NCI-H1417 (cell line): ENCODE measurements around the gene LCOR.
A peak's percentile ranks its signal among the peaks of the same experiment; 100 is the strongest.
"Not testable (repeated sequence)": the region's sequence is repeated elsewhere in the genome, so short reads cannot be mapped to it uniquely, and the experiment has no call there.

Experiments used
- DNase-seq, 3 experiments: peaks; one replicate each; lab custom pipeline; 2025; lab: John Stamatoyannopoulos, UW

The LCOR gene

DNA sequence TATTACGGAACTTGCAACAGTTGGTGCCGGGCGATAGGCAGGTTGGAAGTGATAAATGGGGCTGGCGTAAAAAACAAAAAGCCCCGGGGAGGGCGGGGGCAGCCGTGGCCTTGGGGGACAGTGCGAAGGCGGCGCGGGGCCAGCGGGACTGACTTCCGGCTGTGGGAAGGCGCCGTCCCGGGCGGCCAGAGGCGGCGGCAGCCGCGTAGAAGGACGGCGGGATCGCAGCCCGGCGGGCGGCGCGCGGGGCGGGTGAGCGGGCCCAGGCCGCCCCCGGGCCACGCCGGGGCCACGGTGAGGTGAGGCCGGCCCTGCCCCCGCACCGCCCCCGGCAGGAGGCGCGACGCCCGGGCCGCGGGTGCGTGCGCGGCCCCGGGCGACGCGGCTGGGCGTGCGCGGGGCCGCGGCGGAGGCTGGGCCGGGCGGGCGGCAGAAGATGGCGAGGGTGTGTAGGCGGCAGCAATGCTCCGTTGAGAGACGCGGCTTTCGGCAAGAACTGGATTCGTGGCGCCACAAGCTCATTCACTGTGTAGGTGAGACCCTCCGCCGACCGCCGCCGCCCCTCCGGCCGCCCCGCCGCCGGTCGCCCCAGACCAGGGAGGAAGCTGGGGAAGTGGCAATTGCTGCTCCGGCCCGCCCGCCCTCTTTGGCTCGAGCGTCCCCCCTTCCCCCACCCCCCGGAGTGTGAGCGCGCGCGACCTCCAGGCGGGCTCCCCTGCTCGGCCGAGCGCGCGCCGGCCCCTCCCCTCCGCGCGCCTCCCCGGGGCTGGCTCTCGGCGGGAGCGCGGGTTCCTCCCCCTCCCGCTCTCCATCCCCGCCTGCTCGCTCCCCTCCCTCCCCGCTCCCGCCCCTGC, at the start of gene LCOR:
LCOR (plus strand) TSS at position 432 of the 854 bp plus-strand sequence. CDS start 116,760 bp downstream, outside the sequence.
- DNase-seq = peak; percentile 81 to 93 (median 89)

DNA sequence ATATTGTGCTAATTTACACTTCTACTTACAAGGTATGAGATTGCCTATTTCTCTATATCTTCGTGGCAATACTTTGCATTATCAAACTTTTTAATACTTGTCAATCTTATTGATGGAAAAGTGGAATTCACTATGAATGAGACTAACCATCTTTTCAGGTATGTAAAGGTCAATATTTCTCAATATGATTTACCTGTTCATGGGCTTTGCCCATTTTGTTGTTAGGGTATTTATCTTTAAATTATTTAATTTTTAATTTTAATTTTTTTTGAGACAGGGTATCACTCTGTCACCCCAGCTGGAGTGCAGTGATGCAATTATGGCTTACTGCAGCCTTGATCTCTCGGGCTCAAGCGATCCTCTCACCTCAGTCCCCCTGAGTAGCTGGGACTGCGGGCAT, 47.8 kb upstream of the LCOR start:
- no peak for DNase-seq

- no peak for DNase-seq
Observed at GRCh38 chr10:96789571-96790108, 42.5 kb upstream of the LCOR start.

DNA sequence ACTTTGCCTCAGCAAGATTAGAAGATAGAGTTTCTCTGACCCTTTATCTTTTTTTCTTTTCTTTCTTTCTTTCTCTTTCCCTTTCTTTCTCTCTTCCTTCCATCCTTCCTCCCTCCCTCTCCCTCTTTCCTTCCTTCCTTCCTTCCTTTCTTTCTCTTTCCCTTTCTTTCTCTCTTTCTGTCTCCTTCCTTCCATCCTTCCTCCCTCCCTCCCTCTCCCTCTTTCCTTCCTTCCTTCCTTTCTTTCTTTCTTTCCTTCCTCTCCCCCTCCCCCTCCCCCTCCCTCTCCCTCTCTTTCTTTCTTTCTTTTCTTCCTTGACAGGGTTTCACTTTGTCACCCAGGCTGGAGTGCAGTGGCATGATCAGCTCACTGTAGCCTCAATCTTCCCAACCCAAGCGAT, 40.2 kb upstream of the LCOR start:
- no peak for DNase-seq

- DNase-seq = no peak
Observed at GRCh38 chr10:96794836-96795733, 37.0 kb upstream of the LCOR start.

DNA sequence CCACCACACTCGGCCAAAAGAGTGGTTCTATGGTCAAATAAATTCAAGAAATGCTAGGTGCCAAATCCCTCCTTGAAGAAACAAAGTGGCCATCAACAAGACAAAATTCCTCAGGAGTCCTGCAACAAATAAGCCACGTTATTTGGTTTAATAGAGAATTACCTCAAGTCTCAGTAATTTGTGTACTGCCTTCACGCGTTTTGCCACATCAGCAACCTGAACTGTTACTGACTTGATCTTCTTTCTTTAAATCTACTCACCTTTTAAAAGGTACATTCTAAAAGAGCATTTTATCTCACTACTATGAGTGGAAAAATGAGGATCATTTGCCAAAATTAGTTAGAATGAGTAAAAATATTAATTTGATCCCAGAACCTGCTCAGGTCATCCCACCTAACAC, 34.6 kb upstream of the LCOR start:
- no peak for DNase-seq

- DNase-seq = no peak
Observed at GRCh38 chr10:96803288-96803664, 28.8 kb upstream of the LCOR start.

GRCh38 chr10:96814264-96814663, 17.8 kb upstream of the LCOR start:
- no peak for DNase-seq

DNA sequence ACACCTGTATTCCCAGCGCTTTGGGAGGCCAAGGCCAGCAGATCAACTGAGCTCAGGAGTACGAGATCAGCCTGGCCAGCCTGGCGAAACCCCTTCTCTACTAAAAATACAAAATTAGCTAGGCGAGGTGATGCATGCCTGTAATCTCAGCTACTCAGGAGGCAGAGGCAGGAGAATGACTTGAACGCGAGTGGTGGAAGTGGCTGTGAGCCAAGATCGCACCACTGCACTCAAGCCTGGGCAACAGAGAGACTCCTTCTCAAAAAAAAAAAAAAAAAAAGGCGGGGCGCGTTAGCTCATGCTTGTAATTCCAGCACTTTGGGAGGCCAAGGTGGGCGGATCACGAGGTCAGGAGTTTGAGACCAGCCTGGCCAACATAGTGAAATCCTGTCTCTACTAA, 13.1 kb upstream of the LCOR start:
- not testable (repeated sequence) for DNase-seq

- DNase-seq = no peak
Observed at GRCh38 chr10:96820765-96821164, 11.3 kb upstream of the LCOR start.

DNA sequence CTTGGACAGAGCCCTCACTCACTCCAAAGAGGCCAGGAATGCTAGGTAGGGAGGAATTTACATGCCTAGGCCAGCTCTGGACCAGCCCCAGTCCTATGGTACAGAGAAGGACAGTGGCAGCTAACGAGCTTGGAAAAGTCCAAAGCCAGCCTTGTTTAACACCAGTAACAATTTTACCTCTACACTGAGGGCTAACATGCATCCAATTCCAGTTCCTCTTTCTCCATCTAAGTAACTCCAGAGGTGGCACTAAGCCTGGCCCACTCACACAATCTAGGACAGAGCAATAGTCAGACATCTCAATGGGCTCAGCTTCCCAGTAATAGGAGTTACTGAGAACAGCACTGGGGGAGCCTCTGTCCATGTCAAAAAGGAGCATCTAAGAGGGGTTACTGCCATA, 5.7 kb upstream of the LCOR start:
- no peak for DNase-seq

DNA sequence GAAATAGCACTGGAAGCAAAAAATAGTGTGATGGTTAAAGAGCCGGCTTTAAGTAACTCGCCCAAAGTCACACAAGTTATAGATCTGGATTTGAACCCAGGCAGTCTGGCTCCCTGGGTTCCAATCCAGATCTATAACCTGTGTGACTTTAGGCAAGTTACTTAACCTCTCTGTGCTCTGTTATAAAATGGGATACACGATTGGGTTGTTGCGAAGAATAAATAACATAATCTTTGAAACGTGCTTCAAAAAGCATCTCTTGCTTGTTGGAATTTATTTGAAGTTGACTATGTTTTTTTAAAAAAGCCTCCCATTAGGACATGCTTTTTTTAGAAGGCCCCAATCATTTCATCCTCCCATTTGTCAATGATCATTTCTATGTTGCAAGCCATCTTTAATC, 3.5 kb upstream of the LCOR start:
- DNase-seq = no peak

- DNase-seq = no peak
Observed at GRCh38 chr10:96829029-96829773, 2.9 kb upstream of the LCOR start.

DNA sequence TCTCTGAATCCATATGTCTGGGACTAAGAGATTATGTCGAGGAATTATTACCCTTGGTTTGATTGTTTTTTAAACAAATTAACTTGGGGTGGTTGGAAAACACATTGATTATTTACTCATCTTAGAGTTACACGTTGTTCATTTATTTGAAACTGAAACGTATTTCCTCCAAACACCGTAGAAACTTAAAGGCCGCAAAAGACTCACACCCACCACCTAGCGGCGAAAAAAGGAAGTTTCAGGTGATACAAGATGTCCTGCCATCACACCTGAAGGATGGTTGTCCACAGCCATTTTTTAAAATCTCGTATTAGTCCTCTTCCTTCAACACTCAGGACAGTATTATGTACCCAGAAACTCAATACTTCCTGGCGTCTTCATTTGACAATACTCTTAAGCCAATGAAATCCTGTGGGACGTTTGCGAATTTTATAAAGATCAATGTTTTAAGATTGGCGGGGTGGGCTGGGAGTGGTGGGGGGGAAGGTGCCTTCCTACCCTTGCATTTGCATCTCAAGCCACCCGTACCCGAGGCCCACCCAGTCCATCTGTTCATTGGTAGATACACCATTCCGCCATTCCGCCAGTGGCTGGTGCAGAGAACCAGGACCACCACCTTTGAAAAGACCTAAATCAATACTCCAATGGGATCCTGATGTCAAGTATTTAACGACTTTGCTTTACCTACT, 1.4 kb upstream of the LCOR start:
- peak; percentile 16 to 76 (median 56) for DNase-seq

DNA sequence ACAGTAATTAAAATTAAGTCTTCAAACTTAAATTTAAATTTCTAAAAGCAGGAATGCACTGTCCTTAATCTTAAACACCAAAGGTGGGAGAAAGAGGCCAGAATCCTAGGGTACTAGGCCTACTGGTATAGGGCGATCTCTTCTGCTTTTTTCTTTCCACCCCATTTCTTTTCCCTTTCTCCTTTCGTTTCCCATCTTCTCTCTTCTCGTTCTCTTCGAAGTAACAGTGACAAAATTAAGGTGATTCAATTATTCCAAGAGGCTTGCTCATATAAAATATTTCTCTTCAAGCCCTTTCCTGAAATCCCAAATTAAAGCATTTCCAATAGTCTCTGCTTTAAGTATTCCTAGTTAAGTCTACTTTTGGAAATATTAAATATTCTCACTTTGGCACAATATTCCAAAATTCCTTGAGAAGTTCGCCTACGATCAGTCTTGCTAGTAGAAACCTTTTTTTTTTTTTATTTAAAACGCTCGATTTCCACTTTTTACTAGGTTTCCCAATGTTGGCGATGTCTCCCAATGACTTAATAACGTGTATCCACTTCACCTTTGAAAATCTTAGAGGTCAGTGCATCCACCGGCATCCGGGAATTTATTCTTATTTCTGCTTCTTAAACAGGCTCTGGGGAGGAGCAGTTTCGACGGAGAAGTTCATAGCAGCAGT, 765 bp upstream of the LCOR start:
- no peak for DNase-seq

DNA sequence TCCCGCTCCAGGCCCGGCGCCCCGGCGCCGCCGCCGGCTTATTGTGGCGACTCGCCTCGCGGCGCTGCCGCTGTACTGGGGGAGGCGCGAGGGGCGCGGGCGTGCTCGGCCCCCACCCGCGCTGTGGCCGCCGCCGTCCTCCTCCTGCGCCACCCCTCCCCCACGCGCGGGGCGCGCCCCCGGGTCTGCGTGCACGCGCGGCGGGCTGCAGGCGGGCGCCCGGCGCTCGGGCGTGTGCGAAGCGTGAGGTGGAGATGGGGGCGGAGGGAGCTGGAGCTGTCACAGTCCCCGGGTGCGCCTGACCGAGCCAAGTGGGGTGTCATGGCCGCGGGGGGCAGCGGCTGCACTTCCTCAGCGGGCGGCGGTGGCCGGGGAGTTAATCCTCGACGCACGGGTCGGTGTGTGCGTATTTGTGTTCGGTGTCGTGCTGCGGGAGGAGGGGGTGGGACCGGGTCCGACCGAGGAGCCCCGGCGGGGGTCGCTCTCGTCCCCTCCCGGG, 672 bp downstream of the LCOR start:
- peak in 2 of 3 experiments; percentile 73 to 93 for DNase-seq

- peak; percentile 6 to 72 (median 39) for DNase-seq
Observed at GRCh38 chr10:96833220-96834001, 1.3 kb downstream of the LCOR start.

- DNase-seq = no peak
Observed at GRCh38 chr10:96834120-96834519, 2.0 kb downstream of the LCOR start.

DNA sequence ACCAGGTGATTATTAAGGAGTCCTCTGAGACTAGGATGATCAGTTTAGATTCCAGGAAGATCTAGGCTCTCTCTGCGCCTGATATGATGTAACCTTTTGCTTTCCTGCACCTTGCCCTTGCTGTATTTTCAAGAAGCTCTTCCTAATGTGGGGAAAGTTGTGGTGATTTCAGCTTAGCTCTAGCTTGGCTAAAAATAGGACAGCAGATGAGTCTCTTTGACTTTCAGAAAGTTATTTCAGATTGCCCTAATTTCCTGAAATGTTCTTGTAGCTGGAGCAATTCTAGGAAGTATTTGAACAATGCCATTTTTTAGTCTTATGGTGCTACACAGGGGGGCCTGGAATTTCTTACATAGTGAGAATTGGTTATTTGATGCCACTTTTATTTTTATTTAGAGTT, 3.8 kb downstream of the LCOR start:
- DNase-seq = no peak

- no peak for DNase-seq
Observed at GRCh38 chr10:96838529-96838928, 6.4 kb downstream of the LCOR start.
